GM12892 (cell line): ENCODE measurements around the gene OSBPL10.
"Not testable (repeated sequence)": the region's sequence is repeated elsewhere in the genome, so short reads cannot be mapped to it uniquely, and the experiment has no call there.

ENCODE experiments used
- POLR2A ChIP-seq: IDR thresholded peaks from 2 replicates; pipeline ENCODE4 v1.6.1; 2011; ENCODE audit warnings: low read depth, low read length, control low read depth
- POLR2AphosphoS5 ChIP-seq: IDR thresholded peaks from 2 replicates; pipeline ENCODE4 v1.6.1; 2011; ENCODE audit warnings: low read depth, low read length, control low read depth
- TAF1 ChIP-seq: IDR thresholded peaks from 2 replicates; pipeline ENCODE4 v1.6.1; 2011; ENCODE audit warnings: low read depth, mild to moderate bottlenecking, control low read depth, low read length, borderline replicate concordance

DNA sequence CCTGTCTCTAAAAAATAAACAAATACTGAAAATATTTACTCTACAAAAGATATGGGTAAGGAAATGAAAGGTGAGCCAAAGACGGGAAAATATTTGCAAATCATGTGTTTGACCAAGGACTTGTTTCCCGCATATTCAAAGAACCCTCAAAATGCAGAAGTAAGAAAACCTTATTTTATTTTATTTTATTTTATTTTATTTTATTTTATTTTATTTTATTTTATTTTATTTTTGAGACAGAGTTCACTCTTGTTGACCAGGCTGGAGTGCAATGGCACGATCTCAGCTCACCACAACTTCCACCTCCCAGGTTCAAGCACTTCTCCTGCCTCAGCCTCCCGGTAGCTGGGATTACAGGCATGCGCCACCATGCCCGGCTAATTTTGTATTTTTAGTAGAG, 11.9 kb upstream of the OSBPL10 start:
- TF ChIP-seq TAF1, POLR2A, POLR2AphosphoS5: not testable (repeated sequence)
